Measurements from ENCODE around the gene TDRD10.

- TF ChIP-seq, protein P1, sequence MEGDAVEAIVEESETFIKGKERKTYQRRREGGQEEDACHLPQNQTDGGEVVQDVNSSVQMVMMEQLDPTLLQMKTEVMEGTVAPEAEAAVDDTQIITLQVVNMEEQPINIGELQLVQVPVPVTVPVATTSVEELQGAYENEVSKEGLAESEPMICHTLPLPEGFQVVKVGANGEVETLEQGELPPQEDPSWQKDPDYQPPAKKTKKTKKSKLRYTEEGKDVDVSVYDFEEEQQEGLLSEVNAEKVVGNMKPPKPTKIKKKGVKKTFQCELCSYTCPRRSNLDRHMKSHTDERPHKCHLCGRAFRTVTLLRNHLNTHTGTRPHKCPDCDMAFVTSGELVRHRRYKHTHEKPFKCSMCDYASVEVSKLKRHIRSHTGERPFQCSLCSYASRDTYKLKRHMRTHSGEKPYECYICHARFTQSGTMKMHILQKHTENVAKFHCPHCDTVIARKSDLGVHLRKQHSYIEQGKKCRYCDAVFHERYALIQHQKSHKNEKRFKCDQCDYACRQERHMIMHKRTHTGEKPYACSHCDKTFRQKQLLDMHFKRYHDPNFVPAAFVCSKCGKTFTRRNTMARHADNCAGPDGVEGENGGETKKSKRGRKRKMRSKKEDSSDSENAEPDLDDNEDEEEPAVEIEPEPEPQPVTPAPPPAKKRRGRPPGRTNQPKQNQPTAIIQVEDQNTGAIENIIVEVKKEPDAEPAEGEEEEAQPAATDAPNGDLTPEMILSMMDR (IDR thresholded peaks at IDR 0.05) = no peak
- TF ChIP-seq EP300 (IDR thresholded peaks at IDR 0.05) (no peak), POLR2AphosphoS5 (IDR thresholded peaks at IDR 0.05) (no peak), POLR2A (IDR thresholded peaks at IDR 0.05) (no peak)
Observed at GRCh38 chr1:154460695-154461260, 41.2 kb upstream of the TDRD10 start.
